GM19455 (cell line): ENCODE data around the gene KLRC3.
"Not testable (repeated sequence)": the region's sequence is repeated elsewhere in the genome, so short reads cannot be mapped to it uniquely, and the experiment has no call there.

ENCODE experiments used
- ATAC-seq: cut with Tn5 transposase; IDR thresholded peaks from one replicate; pipeline ENCODE4 v1.9.1; 2021; ENCODE audit not compliant: unreplicated experiment

The KLRC3 gene

GRCh38 chr12:10420334-10420733 is at the start of gene KLRC3:
TSS of gene KLRC3 (minus strand) at chr12:10420595. CDS start at chr12:10420550, 45 bp downstream.
- not testable (repeated sequence) for ATAC-seq

GRCh38 chr12:10469701-10470100 is 49.3 kb upstream of the KLRC3 start:
- no peak for ATAC-seq

- ATAC-seq, result no peak
Observed at GRCh38 chr12:10466311-10466710, 45.9 kb upstream of the KLRC3 start.

GRCh38 chr12:10457760-10458159 is 37.4 kb upstream of the KLRC3 start:
- ATAC-seq, result no peak

GRCh38 chr12:10456856-10457255 is 36.5 kb upstream of the KLRC3 start:
- ATAC-seq, result no peak

- ATAC-seq, result no peak
Observed at GRCh38 chr12:10455766-10456165, 35.4 kb upstream of the KLRC3 start.

GRCh38 chr12:10454531-10454930 is 34.1 kb upstream of the KLRC3 start:
- no peak for ATAC-seq

- ATAC-seq, result no peak
Observed at GRCh38 chr12:10453156-10453555, 32.8 kb upstream of the KLRC3 start, which contains the start of gene KLRC1. TSS of gene KLRC1 (minus strand) at chr12:10453377. CDS start at chr12:10451156, 2,221 bp downstream.

- ATAC-seq, result no peak
Observed at GRCh38 chr12:10448236-10448635, 27.8 kb upstream of the KLRC3 start.

GRCh38 chr12:10446052-10446451 is 25.7 kb upstream of the KLRC3 start:
- ATAC-seq, result not testable (repeated sequence)

- not testable (repeated sequence) for ATAC-seq
Observed at GRCh38 chr12:10441144-10441543, 20.7 kb upstream of the KLRC3 start.

- not testable (repeated sequence) for ATAC-seq
Observed at GRCh38 chr12:10439608-10440274, 19.3 kb upstream of the KLRC3 start.

- not testable (repeated sequence) for ATAC-seq
Observed at GRCh38 chr12:10437601-10438000, 17.2 kb upstream of the KLRC3 start.

GRCh38 chr12:10435816-10436215 is 15.4 kb upstream of the KLRC3 start, which contains the start of gene KLRC2:
TSS of gene KLRC2 (minus strand) at chr12:10436010. CDS start at chr12:10435986, 24 bp downstream.
- ATAC-seq, result not testable (repeated sequence)

- ATAC-seq, result not testable (repeated sequence)
Observed at GRCh38 chr12:10430623-10431022, 10.2 kb upstream of the KLRC3 start.

- not testable (repeated sequence) for ATAC-seq
Observed at GRCh38 chr12:10425938-10426337, 5.5 kb upstream of the KLRC3 start.

GRCh38 chr12:10424260-10424899 is 4.0 kb upstream of the KLRC3 start:
- not testable (repeated sequence) for ATAC-seq

GRCh38 chr12:10422159-10422558 is 1.8 kb upstream of the KLRC3 start:
- not testable (repeated sequence) for ATAC-seq

GRCh38 chr12:10409392-10409791 is 11.0 kb downstream of the KLRC3 start, which contains the start of gene KLRC4:
TSS of gene KLRC4 (minus strand) at chr12:10409757. CDS start at chr12:10409575, 182 bp downstream.
- no peak for ATAC-seq

- ATAC-seq, result no peak
Observed at GRCh38 chr12:10408842-10409241, 11.6 kb downstream of the KLRC3 start.

- no peak for ATAC-seq
Observed at GRCh38 chr12:10406725-10407124, 13.7 kb downstream of the KLRC3 start.

- no peak for ATAC-seq
Observed at GRCh38 chr12:10405294-10405693, 15.1 kb downstream of the KLRC3 start.
